ENCODE measurements around the gene SERPIND1. TPM values are rescaled to one million over a fixed set of nuclear protein-coding genes. Genes with fewer than 3 reads are reported as not detected.
"Not testable (repeated sequence)": the region's sequence is repeated elsewhere in the genome, so short reads cannot be mapped to it uniquely, and the experiment has no call there.

The SERPIND1 gene
- total RNA-seq, 4 donors from 2014 or later: 0.22 TPM; not detected in 3

- Histone ChIP-seq H3K9me3 (no peaks in the 10 kb centered on the region), H3K27ac (no peak overlapping the region), H3K36me3 (peaks cover 7 to 32% of the 10 kb centered on the region in 2 donors), H3K27me3 (no peaks in the 10 kb centered on the region), H3K4me1 (no peaks in the 10 kb centered on the region), H3K4me3 (no peak overlapping the region)
- no peak for TF ChIP-seq CTCF (IDR thresholded peaks at IDR 0.05 in 4 of 5, conservative IDR thresholded peaks at IDR 0.05 in 1 of 5)
- no peak for TF ChIP-seq POLR2A (IDR thresholded peaks at IDR 0.05)
- DNase-seq (no peak), ATAC-seq (no peak)
- intact Hi-C loops (cut with DNase I; ENCODE audit: low total_unique reads) (no loop called here), in situ Hi-C loops (cut with MboI; ENCODE audit: low sequenced_read_pairs in 4 of 4) (no loop called here)
Measured at GRCh38 chr22:20766530-20766929, 7.4 kb upstream of the SERPIND1 start.

- H3K36me3 ChIP-seq; H3K27ac ChIP-seq; H3K4me3 ChIP-seq; H3K27me3 ChIP-seq; H3K9me3 ChIP-seq; in situ Hi-C loops (cut with MboI; ENCODE audit: low sequenced_read_pairs in 4 of 4); DNase-seq; ATAC-seq; H3K4me1 ChIP-seq; intact Hi-C loops (cut with DNase I; ENCODE audit: low total_unique reads): not testable (repeated sequence)
Measured at GRCh38 chr22:20769496-20769826, 4.5 kb upstream of the SERPIND1 start.

GRCh38 chr22:20771918-20772625, 1.8 kb upstream of the SERPIND1 start:
- DNase-seq (no peak), ATAC-seq (no peak)
- in situ Hi-C loops (cut with MboI; ENCODE audit: low sequenced_read_pairs in 4 of 4): no loop called here
- no peaks in the 10 kb centered on the region for H3K9me3 ChIP-seq
- no peak for TF ChIP-seq CTCF (IDR thresholded peaks at IDR 0.05 in 4 of 5, conservative IDR thresholded peaks at IDR 0.05 in 1 of 5)
- no peak for TF ChIP-seq POLR2A (IDR thresholded peaks at IDR 0.05)
- intact Hi-C loops (cut with DNase I; ENCODE audit: low total_unique reads): no loop called here
- no peaks in the 10 kb centered on the region for H3K36me3 ChIP-seq
- no peaks in the 10 kb centered on the region for H3K27me3 ChIP-seq
- H3K27ac ChIP-seq: no peak overlapping the region
- no peak overlapping the region for H3K4me3 ChIP-seq
- H3K4me1 ChIP-seq: no peaks in the 10 kb centered on the region

GRCh38 chr22:20774882-20775281, 969 bp downstream of the SERPIND1 start:
- intact Hi-C loops (cut with DNase I; ENCODE audit: low total_unique reads): no loop called here
- no peak overlapping the region for H3K27ac ChIP-seq
- no peak for DNase-seq
- peaks cover 0 to 4% of the 10 kb centered on the region in 2 donors for H3K4me1 ChIP-seq
- H3K36me3 ChIP-seq: no peaks in the 10 kb centered on the region
- in situ Hi-C loops (cut with MboI; ENCODE audit: low sequenced_read_pairs in 4 of 4): no loop called here
- no peaks in the 10 kb centered on the region for H3K9me3 ChIP-seq
- H3K27me3 ChIP-seq: no peaks in the 10 kb centered on the region
- no peak overlapping the region for H3K4me3 ChIP-seq
- no peak for ATAC-seq
- TF ChIP-seq POLR2A (IDR thresholded peaks at IDR 0.05) (no peak), CTCF (IDR thresholded peaks at IDR 0.05 in 4 of 5, conservative IDR thresholded peaks at IDR 0.05 in 1 of 5) (no peak)

- ATAC-seq (no peak), DNase-seq (no peak)
- in situ Hi-C loops (cut with MboI; ENCODE audit: low sequenced_read_pairs in 4 of 4) (no loop called here), intact Hi-C loops (cut with DNase I; ENCODE audit: low total_unique reads) (no loop called here)
- no peaks in the 10 kb centered on the region for H3K36me3 ChIP-seq
- no peak for TF ChIP-seq POLR2A (IDR thresholded peaks at IDR 0.05)
- no peak for TF ChIP-seq CTCF (IDR thresholded peaks at IDR 0.05 in 4 of 5, conservative IDR thresholded peaks at IDR 0.05 in 1 of 5)
- H3K4me1 ChIP-seq: peaks cover 0 to 4% of the 10 kb centered on the region in 2 donors
- no peak overlapping the region for H3K27ac ChIP-seq
- H3K4me3 ChIP-seq: no peak overlapping the region
- H3K9me3 ChIP-seq: no peaks in the 10 kb centered on the region
- H3K27me3 ChIP-seq: no peaks in the 10 kb centered on the region
Measured at GRCh38 chr22:20775342-20775895, 1.5 kb downstream of the SERPIND1 start.
